Measurements from ENCODE around the gene RAB32.

- no peak for TF ChIP-seq CTCF (IDR thresholded peaks at IDR 0.05; ENCODE audit: low read length)
- TF ChIP-seq EZH2 (IDR thresholded peaks at IDR 0.05; ENCODE audit: borderline replicate concordance, low read length): no peak
Observed at GRCh38 chr6:146544616-146545182, 1.1 kb downstream of the RAB32 start.

Data from OCI-LY1 (cell line).